K562 (cell line): Measurements from ENCODE around the gene OSTF1. TPM values are rescaled to one million over a fixed set of nuclear protein-coding genes. Genes with fewer than 3 reads are reported as not detected.

Source experiments
- ATAC-seq: fragments of 200-7000 bp; cut with Tn5 transposase; 3 replicates; pipeline ENCODE4 v1.9.1; 2020; ENCODE audit warnings: moderate library complexity
- BruUV-seq: library from RNA; stranded (reverse); fragments of 400-500 nt; replicated peaks from 2 replicates; lab custom pipeline; 2021; lab: Mats Ljungman, UMichigan
- CTCF ChIA-PET: fragments of 300-600 bp; formaldehyde crosslinking; extraction: SDS; loops from one replicate; lab custom pipeline; 2021; ENCODE audit warnings: low intra/inter-chr PET ratio; lab: Yijun Ruan, JAX
- POLR2A ChIA-PET: fragments of 300-600, 350-650 bp; sonication (Branson Sonifier 250); formaldehyde crosslinking; extraction: SDS; loops from one replicate; lab custom pipeline; 2021; ENCODE audit warnings: antibody characterized with exemption, inconsistent platforms; lab: Yijun Ruan, JAX
- DNase-seq, 4 experiments: peaks; one replicate each; pipeline versions ENCODE4 v3.0.0 to v3.0.0-alpha.2; 2011 to 2018; ENCODE audit warnings: low spot score in 3 of 4, mixed read lengths in 3 of 4; ENCODE audit errors: extremely low read depth in 1 of 4
- FAIRE-seq: peaks from 2 replicates; lab custom pipeline; 2011; peaks lifted over from hg19 to GRCh38; lab: Jason Lieb, UNC
- H2AFZ ChIP-seq: 2 replicates; pipeline ENCODE4 v1.6.0; 2011; ENCODE audit warnings: low read depth, low read length, control low read depth, inconsistent platforms
- H3K27ac ChIP-seq: fragments of 200-600 bp; 3 replicates; pipeline ENCODE4 v1.8.0; 2011; ENCODE audit warnings: low read depth, mild to moderate bottlenecking, control low read depth, inconsistent platforms, low read length, moderate library complexity, mixed read lengths; ENCODE audit errors: extremely low read depth
- H3K27me3 ChIP-seq, 2 experiments: fragments of 300-600 bp in 1 of 2; 2 replicates in 1 of 2; 3 replicates in 1 of 2; pipeline versions ENCODE4 v1.6.0 to v1.8.0; 2011; ENCODE audit warnings: inconsistent platforms in 2 of 2, low read length in 2 of 2, mild to moderate bottlenecking in 1 of 2, mixed read lengths in 1 of 2, moderate library complexity in 1 of 2; ENCODE audit not compliant: control insufficient read depth in 2 of 2, insufficient read depth in 2 of 2
- H3K36me3 ChIP-seq: fragments of 300-600 bp; 3 replicates; pipeline ENCODE4 v1.8.0; 2011; ENCODE audit warnings: mild to moderate bottlenecking, low read length, inconsistent platforms; ENCODE audit not compliant: control insufficient read depth, insufficient read depth
- H3K4me1 ChIP-seq, 2 experiments: fragments of 200-600 bp in 1 of 2; replicated peaks in 1 of 2; 2 replicates in 1 of 2; 3 replicates in 1 of 2; pipeline versions ENCODE4 v1.5.1 to v1.8.0; 2011; ENCODE audit warnings: inconsistent platforms in 2 of 2, low read length in 2 of 2, mild to moderate bottlenecking in 1 of 2, mixed read lengths in 1 of 2, moderate library complexity in 1 of 2; ENCODE audit not compliant: control insufficient read depth in 2 of 2, insufficient read depth in 2 of 2
- H3K4me2 ChIP-seq: 2 replicates; pipeline ENCODE4 v1.6.1; 2011; ENCODE audit warnings: low read length, control low read depth, inconsistent platforms, mixed read lengths; ENCODE audit not compliant: insufficient read depth
- H3K4me3 ChIP-seq: fragments of 200-600 bp; sonication (generic), shearing (Covaris generic); 2 replicates; pipeline ENCODE4 v1.5.1; 2016; ENCODE audit warnings: control low read depth, inconsistent platforms
- H3K79me2 ChIP-seq: fragments of 200-600 bp; 3 replicates; pipeline ENCODE4 v1.8.0; 2011; ENCODE audit warnings: low read length, inconsistent platforms; ENCODE audit not compliant: control insufficient read depth, insufficient read depth
- H3K9ac ChIP-seq, 2 experiments: 2 replicates each; pipeline versions ENCODE4 v1.6.0 to v1.6.1; 2011; ENCODE audit warnings: low read depth in 2 of 2, low read length in 2 of 2, control low read depth in 1 of 2, inconsistent platforms in 1 of 2, mild to moderate bottlenecking in 1 of 2, mixed read lengths in 1 of 2; ENCODE audit not compliant: insufficient read depth in 1 of 2
- H3K9me1 ChIP-seq: one replicate; pipeline ENCODE4 v1.6.0; 2011; ENCODE audit warnings: inconsistent platforms, mild to moderate bottlenecking, low read length, moderate library complexity; ENCODE audit not compliant: control insufficient read depth, insufficient read depth
- H3K9me3 ChIP-seq: replicated peaks from 2 replicates; pipeline ENCODE4 v1.5.1; 2011; ENCODE audit warnings: low read depth, low read length, inconsistent platforms; ENCODE audit not compliant: control insufficient read depth, insufficient read depth
- H4K20me1 ChIP-seq: replicated peaks from 2 replicates; pipeline ENCODE4 v1.6.1; 2011; ENCODE audit warnings: low read length, inconsistent platforms, mixed read lengths; ENCODE audit not compliant: control insufficient read depth, insufficient read depth
- BDP1 ChIP-seq: IDR thresholded peaks from 3 replicates; pipeline ENCODE4 v1.6.1; 2011; ENCODE audit not compliant: insufficient read length, insufficient read depth
- EGR1 ChIP-seq: fragments of 450-650 bp; conservative IDR thresholded peaks from 2 replicates; pipeline ENCODE4 v1.6.1; 2017; ENCODE audit warnings: mild to moderate bottlenecking
- GATA2 ChIP-seq: sonication (generic); formaldehyde crosslinking; IDR thresholded peaks from 2 replicates; pipeline ENCODE4 v1.4.0; 2020; ENCODE audit warnings: mild to moderate bottlenecking, missing genetic modification reagents
- PRPF4 ChIP-seq: fragments of 200-400 bp; formaldehyde crosslinking; IDR thresholded peaks from one replicate; pipeline ENCODE4 v1.6.1; 2017; ENCODE audit warnings: low read length, low read depth, mild to moderate bottlenecking; ENCODE audit not compliant: insufficient read depth, poor library complexity, severe bottlenecking
- REST ChIP-seq, 2 experiments: fragments of 450-650 bp; formaldehyde crosslinking in 1 of 2; IDR thresholded peaks; 2 replicates each; pipeline versions ENCODE4 v1.4.0 to v1.6.1; 2014 to 2020; ENCODE audit warnings: mild to moderate bottlenecking in 2 of 2, borderline replicate concordance in 1 of 2, low read depth in 1 of 2
- TEAD1 ChIP-seq, 2 experiments: fragments of 450-650 bp in 1 of 2; sonication (generic) in 1 of 2; formaldehyde crosslinking; IDR thresholded peaks; 2 replicates each; pipeline versions ENCODE4 v1.4.0 to v1.8.0; 2020 to 2022; ENCODE audit warnings: mild to moderate bottlenecking in 2 of 2, missing genetic modification reagents in 1 of 2
- WHSC1 ChIP-seq: IDR thresholded peaks from one replicate; pipeline ENCODE4 v1.6.1; 2012; ENCODE audit warnings: low read length, control low read depth, inconsistent platforms
- ZMIZ1 ChIP-seq, 2 experiments: fragments of 150-350 bp in 1 of 2; IDR thresholded peaks; 2 replicates each; pipeline ENCODE4 v1.6.1; 2012 to 2016; ENCODE audit warnings: low read depth in 2 of 2, low read length in 2 of 2, mild to moderate bottlenecking in 1 of 2, moderate library complexity in 1 of 2
- WGBS: fragments of 100-300 bp; shearing (Covaris generic); methylation state at CpG from one replicate; pipeline ENCODE4 v1.1.6; 2016; ENCODE audit warnings: low coverage, mixed read lengths; ENCODE audit not compliant: insufficient coverage; ENCODE audit errors: missing lambda C conversion rate; 5-methylcytosine and 5-hydroxymethylcytosine counted together
- in situ Hi-C: fragments of 300-500 bp; cut with MboI; formaldehyde crosslinking; loops from 4 replicates; pipeline ENCODE4 v1.15.0; 2018; ENCODE audit warnings: inconsistent platforms, mixed read lengths
- intact Hi-C: fragments of 100-400 bp; cut with micrococcal nuclease; formaldehyde crosslinking; loops from 2 replicates; pipeline ENCODE4 v1.14.2; 2022
- polyA plus RNA-seq, 8 experiments: library from polyadenylated mRNA; depleted of rRNA in 4 of 8; stranded (reverse) in 5 of 8; unstranded in 3 of 8; fragments of >200 nt; fragmentation: Nextera tagmentation in 2 of 8; fragmentation: Illumina TruSeq in 1 of 8; extraction: Ambion mirVana in 2 of 8; extraction: Trizol in 1 of 8; gene quantifications; 2 replicates each; pipeline versions ENCODE4 v1.2.1 to v1.2.3, GENCODE V29; 2011 to 2014; ENCODE audit warnings: inconsistent platforms in 1 of 8, missing spikeins in 1 of 8
- total RNA-seq, 7 experiments: library from RNA; depleted of rRNA in 6 of 7; stranded (reverse); fragments of >200 nt in 6 of 7; fragmentation: Illumina TruSeq in 2 of 7; extraction: Trizol in 2 of 7; gene quantifications; 2 replicates each; pipeline versions ENCODE4 v1.2.1 to v1.2.3, GENCODE V29; 2011 to 2021; ENCODE audit warnings: low replicate concordance in 1 of 7
- TF ChIP-seq, protein P1 (sequence below): fragments of 200-800 bp; sonication (Bioruptor generic); IDR thresholded peaks from 2 replicates; pipeline ENCODE4 v1.6.1; 2017; ENCODE audit warnings: missing genetic modification characterization, missing compliant biosample characterization

The OSTF1 gene
- total and polyA plus RNA-seq, 9 of the 15 experiments (the other 6 are each of a cell fraction or from before 2014, with no cell fraction given): 15.0 to 37.3 (median 23.0) TPM

GRCh38 chr9:75081632-75082031, 6.7 kb upstream of the OSTF1 start:
- Histone ChIP-seq H3K4me3 (no peak overlapping the region), H3K9ac (no peak overlapping the region), H2AFZ (no peak overlapping the region), H3K27me3 (no peaks in the 10 kb centered on the region), H3K79me2 (no peaks in the 10 kb centered on the region), H3K4me2 (no peak overlapping the region), H3K9me3 (no peaks in the 10 kb centered on the region), H3K27ac (no peak overlapping the region), H3K36me3 (no peaks in the 10 kb centered on the region), H4K20me1 (no peaks in the 10 kb centered on the region), H3K9me1 (no peaks in the 10 kb centered on the region), H3K4me1 (peaks cover 14% of the 10 kb centered on the region in 2 experiments; a peak in 4 of 5 replicates)
- no peak for ATAC-seq
- in situ Hi-C loops (no loop called here), intact Hi-C loops (no loop called here)
- ChIA-PET POLR2A (no interaction called here), CTCF (no interaction called here)
- BruUV-seq: no TSS peak
- 0% methylated on average over 2 of the region's 2 CpGs for WGBS
- no peak for DNase-seq
- FAIRE-seq: no peak
- TF ChIP-seq BDP1 (no peak), PRPF4 (no peak), EGR1 (no peak), ZMIZ1 (IDR thresholded peaks at IDR 0.05; ENCODE audit: low read depth in 2 of 2, low read length in 2 of 2) (no peak), REST (IDR thresholded peaks at IDR 0.05; ENCODE audit: borderline replicate concordance) (no peak), REST (CRISPR knock-in tag; IDR thresholded peaks at IDR 0.05; ENCODE audit: low read depth) (no peak), WHSC1 (no peak), GATA2 (CRISPR knock-in tag) (no peak), TEAD1 (CRISPR knock-in tag; IDR thresholded peaks at IDR 0.05) (no peak)
- TF ChIP-seq, protein P1, sequence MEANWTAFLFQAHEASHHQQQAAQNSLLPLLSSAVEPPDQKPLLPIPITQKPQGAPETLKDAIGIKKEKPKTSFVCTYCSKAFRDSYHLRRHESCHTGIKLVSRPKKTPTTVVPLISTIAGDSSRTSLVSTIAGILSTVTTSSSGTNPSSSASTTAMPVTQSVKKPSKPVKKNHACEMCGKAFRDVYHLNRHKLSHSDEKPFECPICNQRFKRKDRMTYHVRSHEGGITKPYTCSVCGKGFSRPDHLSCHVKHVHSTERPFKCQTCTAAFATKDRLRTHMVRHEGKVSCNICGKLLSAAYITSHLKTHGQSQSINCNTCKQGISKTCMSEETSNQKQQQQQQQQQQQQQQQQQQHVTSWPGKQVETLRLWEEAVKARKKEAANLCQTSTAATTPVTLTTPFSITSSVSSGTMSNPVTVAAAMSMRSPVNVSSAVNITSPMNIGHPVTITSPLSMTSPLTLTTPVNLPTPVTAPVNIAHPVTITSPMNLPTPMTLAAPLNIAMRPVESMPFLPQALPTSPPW (CRISPR knock-in tag): no peak
